ENCODE results near the gene AK5. TPM values are rescaled to one million over a fixed set of nuclear protein-coding genes. Genes with fewer than 3 reads are reported as not detected.

The AK5 gene
- total and polyA plus RNA-seq, 2 of the 13 experiments (the other 11 are each of a cell fraction or from before 2014, with no cell fraction given), result not detected

GRCh38 chr1:77509898-77510297 is 228.1 kb downstream of the AK5 start:
- no peaks in the 10 kb centered on the region; a peak in 1 of 5 replicates for H3K27me3 ChIP-seq (ENCODE audit: control insufficient read depth in 1 of 2, insufficient read depth in 2 of 2, low read length in 2 of 2)
- H3K4me1 ChIP-seq (ENCODE audit: insufficient read depth, low read length), result no peaks in the 10 kb centered on the region
- FAIRE-seq, result no peak
- WGBS (ENCODE audit: low lambda C conversion rate), result 5% methylated on average over 2 of the region's 2 CpGs
- BruUV-seq (replicated peaks), result no TSS peak
- ChIA-PET CTCF (ENCODE audit: low intra/inter-chr PET ratio, low total read pairs) (no interaction called here), POLR2A (no interaction called here)
- H3K9me3 ChIP-seq (ENCODE audit: low read length), result no peaks in the 10 kb centered on the region
- H3K4me2 ChIP-seq (ENCODE audit: low read depth, low read length), result no peak overlapping the region
- no peaks in the 10 kb centered on the region for H3K79me2 ChIP-seq (ENCODE audit: insufficient read depth, low read length)
- H4K20me1 ChIP-seq (ENCODE audit: insufficient read depth, low read length), result no peaks in the 10 kb centered on the region
- H3K27ac ChIP-seq (ENCODE audit: extremely low read length, insufficient read depth, low read length), result no peak overlapping the region
- H3K36me3 ChIP-seq (replicated peaks in 1 of 2; ENCODE audit: control insufficient read depth in 1 of 2, insufficient read depth in 2 of 2, low read length in 2 of 2), result no peaks in the 10 kb centered on the region
- H3K9ac ChIP-seq (ENCODE audit: insufficient read depth, low read depth, low read length), result no peak overlapping the region
- no peak overlapping the region for H3K4me3 ChIP-seq (replicated peaks in 1 of 3; ENCODE audit: insufficient read depth in 1 of 3, low read depth in 2 of 3, low read length in 3 of 3)
- DNase-seq (ENCODE audit: low spot score), result no peak
- intact Hi-C loops (cut with micrococcal nuclease; ENCODE audit: unreplicated experiment) (no loop called here), in situ Hi-C loops (cut with HindIII; ENCODE audit: extremely low pct_ligation_motif_present, low pct_unique_long_range_greater_than_20kb) (no loop called here)
- no peak overlapping the region for H2AFZ ChIP-seq (ENCODE audit: low read length)
- no peak for TF ChIP-seq SMAD3 (CRISPR knock-in tag; IDR thresholded peaks at IDR 0.05)
- TF ChIP-seq, protein P1, sequence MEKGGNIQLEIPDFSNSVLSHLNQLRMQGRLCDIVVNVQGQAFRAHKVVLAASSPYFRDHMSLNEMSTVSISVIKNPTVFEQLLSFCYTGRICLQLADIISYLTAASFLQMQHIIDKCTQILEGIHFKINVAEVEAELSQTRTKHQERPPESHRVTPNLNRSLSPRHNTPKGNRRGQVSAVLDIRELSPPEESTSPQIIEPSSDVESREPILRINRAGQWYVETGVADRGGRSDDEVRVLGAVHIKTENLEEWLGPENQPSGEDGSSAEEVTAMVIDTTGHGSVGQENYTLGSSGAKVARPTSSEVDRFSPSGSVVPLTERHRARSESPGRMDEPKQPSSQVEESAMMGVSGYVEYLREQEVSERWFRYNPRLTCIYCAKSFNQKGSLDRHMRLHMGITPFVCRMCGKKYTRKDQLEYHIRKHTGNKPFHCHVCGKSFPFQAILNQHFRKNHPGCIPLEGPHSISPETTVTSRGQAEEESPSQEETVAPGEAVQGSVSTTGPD (CRISPR knock-in tag; IDR thresholded peaks at IDR 0.05), result no peak
- no peak for TF ChIP-seq RBM39 (IDR thresholded peaks at IDR 0.05; ENCODE audit: low read depth, low read length, poor library complexity, severe bottlenecking)
- no peak for TF ChIP-seq RBM22 (optimal IDR thresholded peaks at IDR 0.05; ENCODE audit: low read length)
- TF ChIP-seq KLF13 (CRISPR knock-in tag; IDR thresholded peaks at IDR 0.05), result no peak
- no peak for TF ChIP-seq ZNF879 (CRISPR knock-in tag; IDR thresholded peaks at IDR 0.05)
- no peak for TF ChIP-seq ZNF234 (CRISPR knock-in tag; conservative IDR thresholded peaks at IDR 0.05)
- TF ChIP-seq SALL2 (CRISPR knock-in tag; IDR thresholded peaks at IDR 0.05), result no peak
- TF ChIP-seq ZKSCAN8 (CRISPR knock-in tag; IDR thresholded peaks at IDR 0.05; ENCODE audit: borderline replicate concordance), result no peak
- TF ChIP-seq, protein P2, sequence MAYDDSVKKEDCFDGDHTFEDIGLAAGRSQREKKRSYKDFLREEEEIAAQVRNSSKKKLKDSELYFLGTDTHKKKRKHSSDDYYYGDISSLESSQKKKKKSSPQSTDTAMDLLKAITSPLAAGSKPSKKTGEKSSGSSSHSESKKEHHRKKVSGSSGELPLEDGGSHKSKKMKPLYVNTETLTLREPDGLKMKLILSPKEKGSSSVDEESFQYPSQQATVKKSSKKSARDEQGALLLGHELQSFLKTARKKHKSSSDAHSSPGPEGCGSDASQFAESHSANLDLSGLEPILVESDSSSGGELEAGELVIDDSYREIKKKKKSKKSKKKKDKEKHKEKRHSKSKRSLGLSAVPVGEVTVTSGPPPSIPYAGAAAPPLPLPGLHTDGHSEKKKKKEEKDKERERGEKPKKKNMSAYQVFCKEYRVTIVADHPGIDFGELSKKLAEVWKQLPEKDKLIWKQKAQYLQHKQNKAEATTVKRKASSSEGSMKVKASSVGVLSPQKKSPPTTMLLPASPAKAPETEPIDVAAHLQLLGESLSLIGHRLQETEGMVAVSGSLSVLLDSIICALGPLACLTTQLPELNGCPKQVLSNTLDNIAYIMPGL (CRISPR knock-in tag; IDR thresholded peaks at IDR 0.05; ENCODE audit: borderline replicate concordance in 1 of 2, low read depth in 1 of 2), result no peak
- TF ChIP-seq, protein P3, sequence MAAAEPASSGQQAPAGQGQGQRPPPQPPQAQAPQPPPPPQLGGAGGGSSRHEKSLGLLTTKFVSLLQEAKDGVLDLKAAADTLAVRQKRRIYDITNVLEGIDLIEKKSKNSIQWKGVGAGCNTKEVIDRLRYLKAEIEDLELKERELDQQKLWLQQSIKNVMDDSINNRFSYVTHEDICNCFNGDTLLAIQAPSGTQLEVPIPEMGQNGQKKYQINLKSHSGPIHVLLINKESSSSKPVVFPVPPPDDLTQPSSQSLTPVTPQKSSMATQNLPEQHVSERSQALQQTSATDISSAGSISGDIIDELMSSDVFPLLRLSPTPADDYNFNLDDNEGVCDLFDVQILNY (CRISPR knock-in tag; conservative IDR thresholded peaks at IDR 0.05), result no peak
- no peak for ATAC-seq
